ENCODE data around the gene TAF5. TPM values are rescaled to one million over a fixed set of nuclear protein-coding genes. Genes with fewer than 3 reads are reported as not detected.

The TAF5 gene
- total and polyA plus RNA-seq, 10 of the 15 experiments (the other 5 are each of a cell fraction or from before 2014, with no cell fraction given) = 3.7 to 9.2 (median 7.3) TPM

DNA sequence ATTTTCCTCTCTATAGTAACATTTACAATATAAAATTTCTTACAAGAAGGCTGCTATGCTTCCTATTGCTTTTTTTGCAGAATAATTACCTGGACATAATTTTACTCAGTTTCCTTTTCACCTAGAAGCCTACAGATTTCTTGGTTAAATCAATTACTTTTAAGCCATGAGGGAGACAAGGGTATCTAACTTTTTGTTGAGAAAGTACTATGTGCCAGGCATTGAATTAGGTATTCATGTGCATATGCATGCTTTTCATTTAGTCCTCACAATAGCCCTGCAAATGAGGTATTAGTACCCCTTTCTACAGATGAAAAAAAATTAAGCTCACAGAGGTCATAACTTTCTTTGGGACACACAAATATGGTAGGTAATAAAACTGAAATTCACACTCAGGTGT lies 33.2 kb upstream of the TAF5 start (continued):
- TF ChIP-seq NFYA (IDR thresholded peaks at IDR 0.05; ENCODE audit: borderline replicate concordance, low read depth, low read length) = no peak

DNA sequence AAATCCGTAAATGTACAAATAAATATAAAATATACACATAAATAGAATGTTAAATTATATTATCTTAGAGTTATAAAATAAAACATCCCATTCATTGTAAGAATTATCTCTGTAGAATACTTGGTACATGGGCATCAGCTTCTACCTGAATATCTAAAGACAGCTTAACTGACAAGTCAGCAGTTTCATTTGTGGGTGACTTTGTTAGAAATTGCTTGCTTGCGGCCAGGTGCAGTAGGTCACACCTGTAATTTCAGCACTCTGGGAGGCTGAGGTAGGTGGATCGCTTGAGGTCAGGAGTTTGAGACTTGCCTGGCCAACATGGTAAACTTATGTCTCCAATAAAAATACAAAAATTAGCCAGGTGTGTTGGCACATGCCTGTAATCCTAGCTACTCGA lies 31.4 kb upstream of the TAF5 start:
- no peak for FAIRE-seq
- DNase-seq (ENCODE audit: low read depth, low spot score) = no peak
- Histone ChIP-seq H3K4me3 (no peak overlapping the region), H3K27ac (ENCODE audit: control insufficient read depth, insufficient read depth) (no peak overlapping the region), H2AFZ (ENCODE audit: control insufficient read depth, low read depth, low read length) (no peak overlapping the region), H3K9ac (ENCODE audit: control insufficient read depth, insufficient read depth, low read length) (no peak overlapping the region), H3K4me1 (ENCODE audit: control insufficient read depth, insufficient read depth, low read length) (no peaks in the 10 kb centered on the region), H3K9me3 (replicated peaks; ENCODE audit: control insufficient read depth, insufficient read depth, low read length) (no peaks in the 10 kb centered on the region), H3K27me3 (replicated peaks in 1 of 2; ENCODE audit: control insufficient read depth in 2 of 2, insufficient read depth in 2 of 2, low read length in 1 of 2) (no peaks in the 10 kb centered on the region), H3K79me2 (ENCODE audit: control insufficient read depth, insufficient read depth, low read length) (no peaks in the 10 kb centered on the region), H3K36me3 (ENCODE audit: control insufficient read depth in 2 of 2, insufficient read depth in 2 of 2, low read length in 1 of 2) (peaks cover 4 to 6% of the 10 kb centered on the region in 2 experiments; a peak in 3 of 4 replicates), H3K4me2 (ENCODE audit: control insufficient read depth, insufficient read depth) (no peak overlapping the region), H4K20me1 (ENCODE audit: control insufficient read depth, insufficient read depth) (no peaks in the 10 kb centered on the region)
- 87% methylated on average over 4 of the region's 4 CpGs for WGBS (ENCODE audit: insufficient coverage, insufficient replicate concordance, low lambda C conversion rate, missing lambda C conversion rate)
- intact Hi-C loops (cut with micrococcal nuclease; ENCODE audit: unreplicated experiment) = no loop called here
- ChIA-PET POLR2A (no interaction called here), SMC1A (ENCODE audit: uncharacterized antibody, unreplicated experiment) (interaction anchor here (0.6 to 1.5 kb wide), 2 partner anchors 218 to 235 kb away, joined by 3 read pairs; no protein-coding TSS in a partner anchor), RAD21 (ENCODE audit: unreplicated experiment) (interaction anchor here (0.6 kb wide), 1 partner anchor 38 kb away, joined by 3 read pairs; no protein-coding TSS in a partner anchor), CTCF (interaction anchor here (1.5 to 1.7 kb wide), 2 partner anchors 92 to 419 kb away, joined by 5 read pairs; partner anchors contain the start of gene CNNM2)
- BruUV-seq (replicated peaks) = no TSS peak
- no peak for ATAC-seq
- in situ Hi-C loops (cut with MboI) = no loop called here
- TF ChIP-seq, protein P1, sequence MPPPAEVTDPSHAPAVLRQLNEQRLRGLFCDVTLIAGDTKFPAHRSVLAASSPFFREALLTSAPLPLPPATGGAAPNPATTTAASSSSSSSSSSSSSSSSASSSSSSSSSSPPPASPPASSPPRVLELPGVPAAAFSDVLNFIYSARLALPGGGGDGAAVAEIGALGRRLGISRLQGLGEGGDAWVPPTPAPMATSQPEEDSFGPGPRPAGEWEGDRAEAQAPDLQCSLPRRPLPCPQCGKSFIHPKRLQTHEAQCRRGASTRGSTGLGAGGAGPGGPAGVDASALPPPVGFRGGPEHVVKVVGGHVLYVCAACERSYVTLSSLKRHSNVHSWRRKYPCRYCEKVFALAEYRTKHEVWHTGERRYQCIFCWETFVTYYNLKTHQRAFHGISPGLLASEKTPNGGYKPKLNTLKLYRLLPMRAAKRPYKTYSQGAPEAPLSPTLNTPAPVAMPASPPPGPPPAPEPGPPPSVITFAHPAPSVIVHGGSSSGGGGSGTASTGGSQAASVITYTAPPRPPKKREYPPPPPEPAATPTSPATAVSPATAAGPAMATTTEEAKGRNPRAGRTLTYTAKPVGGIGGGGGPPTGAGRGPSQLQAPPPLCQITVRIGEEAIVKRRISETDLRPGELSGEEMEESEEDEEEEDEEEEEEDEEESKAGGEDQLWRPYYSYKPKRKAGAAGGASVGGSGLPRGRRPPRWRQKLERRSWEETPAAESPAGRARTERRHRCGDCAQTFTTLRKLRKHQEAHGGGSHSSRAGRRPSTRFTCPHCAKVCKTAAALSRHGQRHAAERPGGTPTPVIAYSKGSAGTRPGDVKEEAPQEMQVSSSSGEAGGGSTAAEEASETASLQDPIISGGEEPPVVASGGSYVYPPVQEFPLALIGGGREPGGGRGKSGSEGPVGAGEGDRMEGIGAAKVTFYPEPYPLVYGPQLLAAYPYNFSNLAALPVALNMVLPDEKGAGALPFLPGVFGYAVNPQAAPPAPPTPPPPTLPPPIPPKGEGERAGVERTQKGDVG (CRISPR knock-in tag; IDR thresholded peaks at IDR 0.05) = no peak
- TF ChIP-seq POLR2AphosphoS2 (IDR thresholded peaks at IDR 0.05; ENCODE audit: low read depth, low read length) = no peak
- TF ChIP-seq HDGF (IDR thresholded peaks at IDR 0.05) = no peak
- no peak for TF ChIP-seq SP1 (IDR thresholded peaks at IDR 0.05; ENCODE audit: low read depth, low read length)
- TF ChIP-seq FOXK2 (IDR thresholded peaks at IDR 0.05) = no peak
- TF ChIP-seq SMC3 (IDR thresholded peaks at IDR 0.05; ENCODE audit: borderline replicate concordance, low read length) = no peak
- TF ChIP-seq, protein P2, sequence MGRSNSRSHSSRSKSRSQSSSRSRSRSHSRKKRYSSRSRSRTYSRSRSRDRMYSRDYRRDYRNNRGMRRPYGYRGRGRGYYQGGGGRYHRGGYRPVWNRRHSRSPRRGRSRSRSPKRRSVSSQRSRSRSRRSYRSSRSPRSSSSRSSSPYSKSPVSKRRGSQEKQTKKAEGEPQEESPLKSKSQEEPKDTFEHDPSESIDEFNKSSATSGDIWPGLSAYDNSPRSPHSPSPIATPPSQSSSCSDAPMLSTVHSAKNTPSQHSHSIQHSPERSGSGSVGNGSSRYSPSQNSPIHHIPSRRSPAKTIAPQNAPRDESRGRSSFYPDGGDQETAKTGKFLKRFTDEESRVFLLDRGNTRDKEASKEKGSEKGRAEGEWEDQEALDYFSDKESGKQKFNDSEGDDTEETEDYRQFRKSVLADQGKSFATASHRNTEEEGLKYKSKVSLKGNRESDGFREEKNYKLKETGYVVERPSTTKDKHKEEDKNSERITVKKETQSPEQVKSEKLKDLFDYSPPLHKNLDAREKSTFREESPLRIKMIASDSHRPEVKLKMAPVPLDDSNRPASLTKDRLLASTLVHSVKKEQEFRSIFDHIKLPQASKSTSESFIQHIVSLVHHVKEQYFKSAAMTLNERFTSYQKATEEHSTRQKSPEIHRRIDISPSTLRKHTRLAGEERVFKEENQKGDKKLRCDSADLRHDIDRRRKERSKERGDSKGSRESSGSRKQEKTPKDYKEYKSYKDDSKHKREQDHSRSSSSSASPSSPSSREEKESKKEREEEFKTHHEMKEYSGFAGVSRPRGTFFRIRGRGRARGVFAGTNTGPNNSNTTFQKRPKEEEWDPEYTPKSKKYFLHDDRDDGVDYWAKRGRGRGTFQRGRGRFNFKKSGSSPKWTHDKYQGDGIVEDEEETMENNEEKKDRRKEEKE (IDR thresholded peaks at IDR 0.05) = no peak
- TF ChIP-seq IKZF2 (IDR thresholded peaks at IDR 0.05) = no peak
- TF ChIP-seq, protein P3, sequence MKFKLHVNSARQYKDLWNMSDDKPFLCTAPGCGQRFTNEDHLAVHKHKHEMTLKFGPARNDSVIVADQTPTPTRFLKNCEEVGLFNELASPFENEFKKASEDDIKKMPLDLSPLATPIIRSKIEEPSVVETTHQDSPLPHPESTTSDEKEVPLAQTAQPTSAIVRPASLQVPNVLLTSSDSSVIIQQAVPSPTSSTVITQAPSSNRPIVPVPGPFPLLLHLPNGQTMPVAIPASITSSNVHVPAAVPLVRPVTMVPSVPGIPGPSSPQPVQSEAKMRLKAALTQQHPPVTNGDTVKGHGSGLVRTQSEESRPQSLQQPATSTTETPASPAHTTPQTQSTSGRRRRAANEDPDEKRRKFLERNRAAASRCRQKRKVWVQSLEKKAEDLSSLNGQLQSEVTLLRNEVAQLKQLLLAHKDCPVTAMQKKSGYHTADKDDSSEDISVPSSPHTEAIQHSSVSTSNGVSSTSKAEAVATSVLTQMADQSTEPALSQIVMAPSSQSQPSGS (IDR thresholded peaks at IDR 0.05; ENCODE audit: low read length) = no peak
- no peak for TF ChIP-seq NR2C2 (IDR thresholded peaks at IDR 0.05; ENCODE audit: borderline replicate concordance, control insufficient read depth, insufficient read length, low read depth)
- no peak for TF ChIP-seq STAT3 (IDR thresholded peaks at IDR 0.05; ENCODE audit: low read depth, low read length)
- TF ChIP-seq MEF2A (IDR thresholded peaks at IDR 0.05; ENCODE audit: insufficient read depth, low read depth, low read length) = no peak
- TF ChIP-seq SREBF1 (IDR thresholded peaks at IDR 0.05; ENCODE audit: low read length) = no peak
- TF ChIP-seq LARP7 (IDR thresholded peaks at IDR 0.05) = no peak
